Naive B cell (primary cell): ENCODE data around the gene GSTT2B. TPM values are rescaled to one million over a fixed set of nuclear protein-coding genes. Genes with fewer than 3 reads are reported as not detected.
A peak's percentile ranks its signal among the peaks of the same experiment; 100 is the strongest.
"Not testable (repeated sequence)": the region's sequence is repeated elsewhere in the genome, so short reads cannot be mapped to it uniquely, and the experiment has no call there.

Source experiments
- ATAC-seq, 2 donors: fragments of 150-1000 bp; cut with Tn5 transposase; 2 replicates each; pipeline ENCODE4 v1.10.0; 2021; ENCODE audit warnings: low read depth in 2 of 2, mild to moderate bottlenecking in 2 of 2, moderate library complexity in 2 of 2
- DNase-seq: peaks from one replicate; pipeline ENCODE4 v3.0.0; 2022
- H3K27ac Mint-ChIP-seq, 6 donors: one replicate each; pipeline ENCODE4 v1.8.0; 2020 to 2022; ENCODE audit warnings: mild to moderate bottlenecking in 6 of 6, mixed read lengths in 6 of 6, moderate library complexity in 5 of 6, inconsistent platforms in 2 of 6
- H3K27me3 Mint-ChIP-seq, 3 donors: one replicate each; pipeline ENCODE4 v1.8.0; 2021 to 2022; ENCODE audit warnings: mixed read lengths in 3 of 3, mild to moderate bottlenecking in 1 of 3
- H3K36me3 Mint-ChIP-seq, 2 donors: one replicate each; pipeline ENCODE4 v1.8.0; 2020 to 2022; ENCODE audit warnings: mixed read lengths in 2 of 2, inconsistent platforms in 1 of 2, mild to moderate bottlenecking in 1 of 2
- H3K4me1 Mint-ChIP-seq, 3 donors: one replicate each; pipeline ENCODE4 v1.8.0; 2020 to 2022; ENCODE audit warnings: mixed read lengths in 3 of 3, inconsistent platforms in 1 of 3, mild to moderate bottlenecking in 1 of 3, moderate library complexity in 1 of 3
- H3K4me3 Mint-ChIP-seq, 8 donors: one replicate each; pipeline ENCODE4 v1.8.0; 2020 to 2022; ENCODE audit warnings: mild to moderate bottlenecking in 8 of 8, mixed read lengths in 8 of 8, moderate library complexity in 8 of 8, inconsistent platforms in 2 of 8
- H3K9me3 Mint-ChIP-seq, 7 donors: one replicate each; pipeline ENCODE4 v1.8.0; 2020 to 2022; ENCODE audit warnings: mixed read lengths in 7 of 7, mild to moderate bottlenecking in 5 of 7, inconsistent platforms in 2 of 7, moderate library complexity in 1 of 7
- polyA plus RNA-seq, 6 donors: library from polyadenylated mRNA; unstranded; fragments of 300-500 nt; fragmentation: Illumina TruSeq; gene quantifications; one replicate each; pipeline ENCODE4 v1.2.3, GENCODE V29; 2021; ENCODE audit warnings: low read depth in 6 of 6

Gene GSTT2B
- polyA plus RNA-seq, 6 donors from 2014 or later, result not detected

- ATAC-seq (no peak), DNase-seq (no peak)
- H3K27me3 Mint-ChIP-seq, result peaks cover 3 to 19% (median 10%) of the 10 kb centered on the region in 3 donors
- no peaks in the 10 kb centered on the region for H3K9me3 Mint-ChIP-seq
- no peak overlapping the region for H3K27ac Mint-ChIP-seq
- no peaks in the 10 kb centered on the region for H3K36me3 Mint-ChIP-seq
- H3K4me3 Mint-ChIP-seq, result no peak overlapping the region
- peaks cover 0 to 2% (median 0%) of the 10 kb centered on the region in 3 donors for H3K4me1 Mint-ChIP-seq
These were observed 40.3 kb upstream of the GSTT2B start for GRCh38 chr22:24001314-24001713.

GRCh38 chr22:23999779-24000178 lies 38.8 kb upstream of the GSTT2B start:
- not testable (repeated sequence) for H3K4me3 Mint-ChIP-seq, H3K4me1 Mint-ChIP-seq, H3K9me3 Mint-ChIP-seq, ATAC-seq, H3K27ac Mint-ChIP-seq, H3K36me3 Mint-ChIP-seq, DNase-seq
- peaks cover 3 to 19% (median 10%) of the 10 kb centered on the region in 3 donors for H3K27me3 Mint-ChIP-seq

- H3K27ac Mint-ChIP-seq, result peak overlapping the region in 1 of 6 donors; percentile 67
- ATAC-seq (no peak), DNase-seq (no peak)
- H3K9me3 Mint-ChIP-seq, result no peaks in the 10 kb centered on the region
- H3K4me3 Mint-ChIP-seq, result no peak overlapping the region
- peaks cover 0 to 5% (median 3%) of the 10 kb centered on the region in 3 donors for H3K4me1 Mint-ChIP-seq
- H3K36me3 Mint-ChIP-seq, result no peaks in the 10 kb centered on the region
- H3K27me3 Mint-ChIP-seq, result peaks cover 3 to 10% (median 7%) of the 10 kb centered on the region in 3 donors
These were observed 36.1 kb upstream of the GSTT2B start for GRCh38 chr22:23997092-23997491.

DNA sequence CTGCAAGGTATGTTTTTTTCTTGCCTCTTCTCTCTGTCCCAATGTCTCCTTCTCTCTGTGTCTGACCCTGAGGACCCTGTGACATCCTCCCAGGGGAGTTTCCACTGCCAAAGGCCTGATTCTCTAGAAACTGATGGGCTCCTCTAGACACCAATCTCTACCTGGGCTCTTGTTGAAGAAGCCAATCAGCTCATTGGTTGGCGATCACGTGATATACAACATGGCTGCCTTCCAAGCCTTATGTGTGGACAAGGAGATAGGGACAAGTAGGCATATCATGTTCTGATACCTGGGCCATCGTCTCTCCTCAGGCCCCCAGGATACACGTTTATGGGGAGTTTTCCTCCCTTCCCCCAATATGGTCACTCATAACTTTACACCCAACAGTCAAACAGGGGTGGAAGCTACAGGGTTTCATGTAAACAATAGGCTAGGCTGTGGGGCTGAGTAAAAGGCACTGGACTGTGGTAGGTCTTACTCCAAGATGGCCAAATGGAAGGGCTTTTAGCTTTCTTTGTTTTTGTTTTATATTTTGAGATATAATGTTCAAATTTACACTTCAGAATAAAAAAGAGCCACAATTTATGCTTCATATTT lies 32.7 kb upstream of the GSTT2B start:
- not testable (repeated sequence) for H3K9me3 Mint-ChIP-seq, DNase-seq, H3K27me3 Mint-ChIP-seq, H3K4me1 Mint-ChIP-seq, H3K4me3 Mint-ChIP-seq, ATAC-seq, H3K36me3 Mint-ChIP-seq
- H3K27ac Mint-ChIP-seq, result peak overlapping the region in 1 of 6 donors; percentile 83

GRCh38 chr22:23993080-23993479 lies 32.1 kb upstream of the GSTT2B start:
- not testable (repeated sequence) for ATAC-seq, H3K4me1 Mint-ChIP-seq, H3K36me3 Mint-ChIP-seq, H3K27ac Mint-ChIP-seq, DNase-seq, H3K27me3 Mint-ChIP-seq, H3K9me3 Mint-ChIP-seq
- peak overlapping the region in 1 of 8 donors; percentile 42 for H3K4me3 Mint-ChIP-seq

GRCh38 chr22:23989583-23990244 lies 28.7 kb upstream of the GSTT2B start:
- not testable (repeated sequence) for H3K27me3 Mint-ChIP-seq, H3K27ac Mint-ChIP-seq

GRCh38 chr22:23986538-23987178 lies 25.7 kb upstream of the GSTT2B start:
- not testable (repeated sequence) for H3K27me3 Mint-ChIP-seq

More at GRCh38 chr22:23989583-23990244, 28.7 kb upstream of the GSTT2B start:
- not testable (repeated sequence) for H3K4me3 Mint-ChIP-seq, ATAC-seq, H3K9me3 Mint-ChIP-seq, H3K4me1 Mint-ChIP-seq, DNase-seq, H3K36me3 Mint-ChIP-seq

DNA sequence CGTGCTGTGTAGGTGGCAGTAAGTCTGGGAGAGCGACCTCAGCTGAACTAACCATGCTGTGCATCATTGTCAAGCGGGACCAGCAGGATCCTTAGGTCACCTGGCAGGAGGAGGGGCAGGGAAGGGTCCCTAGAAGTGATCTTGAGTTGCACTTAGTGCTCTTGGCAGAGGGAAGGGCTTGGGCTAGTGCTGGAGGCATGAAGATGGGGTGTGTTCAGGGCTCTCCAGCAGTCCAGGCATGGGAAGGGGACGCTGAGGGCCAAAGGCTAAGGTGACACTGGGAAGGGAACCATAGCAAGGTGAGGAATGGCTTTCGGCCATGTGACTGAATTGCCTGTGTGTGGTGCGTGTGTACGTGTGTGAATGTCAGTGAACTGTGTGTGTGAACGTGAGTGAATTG lies 25.1 kb upstream of the GSTT2B start:
- not testable (repeated sequence) for H3K27me3 Mint-ChIP-seq, H3K36me3 Mint-ChIP-seq, H3K4me3 Mint-ChIP-seq, H3K4me1 Mint-ChIP-seq, ATAC-seq, H3K9me3 Mint-ChIP-seq, H3K27ac Mint-ChIP-seq, DNase-seq

More at GRCh38 chr22:23986538-23987178, 25.7 kb upstream of the GSTT2B start:
- H3K4me3 Mint-ChIP-seq, ATAC-seq, DNase-seq, H3K36me3 Mint-ChIP-seq, H3K27ac Mint-ChIP-seq, H3K9me3 Mint-ChIP-seq, H3K4me1 Mint-ChIP-seq: not testable (repeated sequence)

GRCh38 chr22:23984430-23984829 lies 23.4 kb upstream of the GSTT2B start:
- no peak overlapping the region for H3K27ac Mint-ChIP-seq
- H3K4me1 Mint-ChIP-seq, result peaks cover 0 to 4% (median 0%) of the 10 kb centered on the region in 3 donors
- H3K9me3 Mint-ChIP-seq, result no peaks in the 10 kb centered on the region
- H3K27me3 Mint-ChIP-seq, result peaks cover 0 to 7% (median 0%) of the 10 kb centered on the region in 3 donors
- no peak overlapping the region for H3K4me3 Mint-ChIP-seq
- peak; percentile 60 to 78 for ATAC-seq
- H3K36me3 Mint-ChIP-seq, result no peaks in the 10 kb centered on the region
- no peak for DNase-seq

DNA sequence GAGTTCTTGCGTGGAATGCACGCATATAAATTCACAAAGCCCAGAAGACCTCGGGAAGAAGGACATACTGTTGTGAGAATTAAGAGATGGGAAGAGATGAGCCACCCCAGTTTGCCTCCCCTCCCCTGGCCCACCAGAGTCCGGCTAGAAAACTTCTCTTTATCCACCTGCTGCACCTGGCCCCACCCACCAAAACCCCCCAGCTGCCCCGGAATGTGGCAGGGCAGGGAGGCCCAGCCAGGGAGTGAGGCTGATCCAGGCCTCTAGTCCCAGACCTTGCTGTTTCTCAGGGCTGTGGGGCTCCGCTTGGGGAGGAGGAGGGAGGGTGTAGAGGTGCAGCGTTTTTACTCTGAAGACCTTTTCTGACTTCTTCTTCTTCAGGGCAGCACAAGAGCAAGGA lies 19.6 kb upstream of the GSTT2B start:
- H3K27ac Mint-ChIP-seq, H3K27me3 Mint-ChIP-seq, H3K4me3 Mint-ChIP-seq, DNase-seq, H3K4me1 Mint-ChIP-seq, ATAC-seq, H3K9me3 Mint-ChIP-seq, H3K36me3 Mint-ChIP-seq: not testable (repeated sequence)

DNA sequence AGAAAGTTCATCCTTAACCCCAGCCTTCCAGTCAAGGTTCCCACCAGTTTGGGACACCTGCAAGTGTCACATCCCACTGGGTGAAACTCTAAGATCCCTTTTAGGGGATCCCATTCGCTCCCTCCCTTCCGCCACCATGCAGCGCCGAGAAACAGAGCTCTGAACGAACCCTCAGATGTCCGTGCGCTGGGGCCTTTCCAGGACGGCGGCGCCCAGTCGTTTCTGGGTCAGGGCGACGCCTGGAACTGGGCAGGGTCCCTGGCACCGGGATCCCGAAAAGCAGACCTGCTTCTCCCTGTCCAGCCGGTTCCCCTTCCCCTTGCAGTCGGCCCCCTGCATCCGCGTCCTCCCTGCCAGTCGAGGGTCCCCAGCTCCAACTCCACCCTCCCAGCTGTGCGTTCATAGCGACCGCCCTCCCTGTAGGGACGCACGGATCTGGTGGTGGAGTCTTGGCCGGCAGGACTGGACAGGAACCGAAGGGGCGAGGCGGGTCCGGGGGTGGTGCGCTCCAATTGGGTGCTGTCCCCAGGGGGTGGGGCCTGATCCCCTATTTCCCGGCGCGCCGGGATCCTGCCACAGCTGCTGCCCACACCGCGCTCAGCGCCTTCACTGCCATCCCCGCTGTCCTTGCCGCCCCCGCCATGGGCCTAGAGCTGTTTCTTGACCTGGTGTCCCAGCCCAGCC lies 18.7 kb upstream of the GSTT2B start, which contains the start of gene GSTT2:
Gene GSTT2, plus strand, starts transcription at position 578 of the 684 bp plus-strand sequence.
- not testable (repeated sequence) for H3K4me3 Mint-ChIP-seq, H3K36me3 Mint-ChIP-seq, H3K27me3 Mint-ChIP-seq, H3K4me1 Mint-ChIP-seq, H3K9me3 Mint-ChIP-seq, DNase-seq, ATAC-seq, H3K27ac Mint-ChIP-seq

GRCh38 chr22:23977304-23977703 lies 16.3 kb upstream of the GSTT2B start:
- not testable (repeated sequence) for ATAC-seq, H3K4me1 Mint-ChIP-seq, H3K36me3 Mint-ChIP-seq, H3K9me3 Mint-ChIP-seq, H3K27me3 Mint-ChIP-seq, DNase-seq, H3K27ac Mint-ChIP-seq, H3K4me3 Mint-ChIP-seq

DNA sequence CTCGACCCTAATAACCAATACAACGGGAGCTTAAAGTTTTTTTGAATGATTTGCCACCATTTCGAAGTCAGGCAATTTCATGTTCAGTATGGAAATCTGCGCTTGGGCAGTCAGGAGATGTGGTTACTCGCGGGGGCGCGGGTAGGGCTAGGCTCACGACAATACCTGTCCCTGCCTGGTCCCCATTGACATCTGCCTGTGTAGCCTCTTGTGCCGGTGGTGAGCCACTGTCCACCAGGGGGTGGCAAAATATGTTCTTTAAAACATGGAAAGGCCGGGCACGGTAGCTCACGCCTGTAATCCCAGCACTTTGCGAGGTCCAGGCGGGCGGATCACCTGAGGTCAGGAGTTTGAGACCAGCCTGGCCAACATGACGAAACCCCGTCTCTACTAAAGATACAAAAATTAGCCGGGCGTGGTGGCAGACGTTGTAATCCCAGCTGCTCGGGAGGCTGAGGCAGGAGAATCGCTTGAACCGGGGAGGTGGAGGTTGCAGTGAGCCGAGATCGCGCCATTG lies 13.9 kb upstream of the GSTT2B start:
- peak; percentile 3 for DNase-seq

More for the DNA sequence above, 13.9 kb upstream of the GSTT2B start:
- peaks cover 10 to 21% (median 11%) of the 10 kb centered on the region in 3 donors for H3K4me1 Mint-ChIP-seq
- not testable (repeated sequence) for H3K4me3 Mint-ChIP-seq, H3K9me3 Mint-ChIP-seq, H3K27ac Mint-ChIP-seq, H3K27me3 Mint-ChIP-seq
- peak; percentile 57 to 59 for ATAC-seq
- peaks cover 0 to 11% of the 10 kb centered on the region in 2 donors for H3K36me3 Mint-ChIP-seq
